T-helper 17 cell (primary cell): ENCODE results near the gene STARD13. TPM values are rescaled to one million over a fixed set of nuclear protein-coding genes. Genes with fewer than 3 reads are reported as not detected.

Experiments used
- ATAC-seq: fragments of 150-1000 bp; cut with Tn5 transposase; 2 replicates; pipeline ENCODE4 v1.10.0; 2021; ENCODE audit warnings: mild to moderate bottlenecking, moderate library complexity
- DNase-seq, 3 donors: peaks; one replicate each; pipeline versions ENCODE4 v3.0.0 to v3.0.0-alpha.2; 2020 to 2021
- H3K9me3 ChIP-seq: one replicate; pipeline ENCODE4 v1.7.0; 2013; ENCODE audit warnings: low read length, mild to moderate bottlenecking; ENCODE audit not compliant: control insufficient read depth, poor library complexity, severe bottlenecking
- H3K27ac Mint-ChIP-seq: one replicate; pipeline ENCODE4 v1.8.0; 2022; ENCODE audit warnings: mild to moderate bottlenecking, moderate library complexity, mixed read lengths
- H3K27me3 Mint-ChIP-seq: one replicate; pipeline ENCODE4 v1.8.0; 2022; ENCODE audit warnings: mixed read lengths
- H3K36me3 Mint-ChIP-seq: one replicate; pipeline ENCODE4 v1.8.0; 2022; ENCODE audit warnings: low read depth, mixed read lengths
- H3K4me1 Mint-ChIP-seq: one replicate; pipeline ENCODE4 v1.8.0; 2022; ENCODE audit warnings: mild to moderate bottlenecking, mixed read lengths
- H3K4me3 Mint-ChIP-seq: one replicate; pipeline ENCODE4 v1.8.0; 2022; ENCODE audit warnings: mild to moderate bottlenecking, moderate library complexity, mixed read lengths
- total RNA-seq, 4 donors: library from RNA in 2 of 4; stranded (reverse) in 2 of 4; gene quantifications; one replicate each; pipeline ENCODE4 v1.2.3 and lab custom pipeline; 2022 to 2026

Gene STARD13
- total RNA-seq, 2 donors from 2014 or later: not detected

GRCh38 chr13:33230178-33230881, 55.2 kb downstream of the STARD13 start:
- H3K9me3 ChIP-seq: no peaks in the 10 kb centered on the region
- ATAC-seq (no peak), DNase-seq (no peak)
- H3K27me3 Mint-ChIP-seq: peaks cover 22% of the 10 kb centered on the region
- H3K4me3 Mint-ChIP-seq: no peak overlapping the region
- no peak overlapping the region for H3K27ac Mint-ChIP-seq
- no peaks in the 10 kb centered on the region for H3K36me3 Mint-ChIP-seq
- peaks cover 8% of the 10 kb centered on the region for H3K4me1 Mint-ChIP-seq

GRCh38 chr13:33229446-33230177, 55.9 kb downstream of the STARD13 start:
- H3K27ac Mint-ChIP-seq: no peak overlapping the region
- peaks cover 22% of the 10 kb centered on the region for H3K27me3 Mint-ChIP-seq
- ATAC-seq (no peak), DNase-seq (no peak)
- peaks cover 8% of the 10 kb centered on the region for H3K4me1 Mint-ChIP-seq
- H3K36me3 Mint-ChIP-seq: no peaks in the 10 kb centered on the region
- no peak overlapping the region for H3K4me3 Mint-ChIP-seq
- no peaks in the 10 kb centered on the region for H3K9me3 ChIP-seq

GRCh38 chr13:33228648-33229445, 56.7 kb downstream of the STARD13 start:
- DNase-seq (no peak), ATAC-seq (peak; percentile 72)
- no peak overlapping the region for H3K27ac Mint-ChIP-seq
- no peak overlapping the region for H3K4me3 Mint-ChIP-seq
- no peaks in the 10 kb centered on the region for H3K36me3 Mint-ChIP-seq
- no peaks in the 10 kb centered on the region for H3K9me3 ChIP-seq
- H3K4me1 Mint-ChIP-seq: peaks cover 8% of the 10 kb centered on the region
- peaks cover 22% of the 10 kb centered on the region for H3K27me3 Mint-ChIP-seq

- Mint-ChIP-seq H3K4me1 (peaks cover 8% of the 10 kb centered on the region), H3K4me3 (no peak overlapping the region), H3K36me3 (no peaks in the 10 kb centered on the region), H3K27ac (no peak overlapping the region), H3K27me3 (peaks cover 22% of the 10 kb centered on the region)
- no peak for ATAC-seq
- H3K9me3 ChIP-seq: no peaks in the 10 kb centered on the region
- no peak for DNase-seq
These were observed 57.5 kb downstream of the STARD13 start for GRCh38 chr13:33227927-33228647.

GRCh38 chr13:33224686-33225085, 60.9 kb downstream of the STARD13 start:
- no peak for DNase-seq
- Mint-ChIP-seq H3K36me3 (no peaks in the 10 kb centered on the region), H3K4me1 (peaks cover 6% of the 10 kb centered on the region), H3K4me3 (no peak overlapping the region), H3K27me3 (peaks cover 14% of the 10 kb centered on the region), H3K27ac (no peak overlapping the region)
- no peaks in the 10 kb centered on the region for H3K9me3 ChIP-seq
- no peak for ATAC-seq

GRCh38 chr13:33224191-33224590, 61.4 kb downstream of the STARD13 start:
- Mint-ChIP-seq H3K27me3 (peaks cover 14% of the 10 kb centered on the region), H3K4me1 (peaks cover 6% of the 10 kb centered on the region), H3K36me3 (no peaks in the 10 kb centered on the region), H3K4me3 (no peak overlapping the region), H3K27ac (no peak overlapping the region)
- ATAC-seq: no peak
- DNase-seq: no peak
- no peaks in the 10 kb centered on the region for H3K9me3 ChIP-seq

- peaks cover 2% of the 10 kb centered on the region for H3K4me1 Mint-ChIP-seq
- no peak overlapping the region for H3K4me3 Mint-ChIP-seq
- DNase-seq: no peak
- no peak for ATAC-seq
- no peaks in the 10 kb centered on the region for H3K36me3 Mint-ChIP-seq
- H3K27ac Mint-ChIP-seq: no peak overlapping the region
- H3K9me3 ChIP-seq: no peaks in the 10 kb centered on the region
- peaks cover 5% of the 10 kb centered on the region for H3K27me3 Mint-ChIP-seq
These were observed 65.6 kb downstream of the STARD13 start for GRCh38 chr13:33219926-33220325.

GRCh38 chr13:33218426-33218825, 67.1 kb downstream of the STARD13 start:
- DNase-seq (no peak), ATAC-seq (no peak)
- Mint-ChIP-seq H3K27ac (no peak overlapping the region), H3K4me3 (no peak overlapping the region), H3K36me3 (no peaks in the 10 kb centered on the region), H3K4me1 (peaks cover 2% of the 10 kb centered on the region), H3K27me3 (peaks cover 11% of the 10 kb centered on the region)
- H3K9me3 ChIP-seq: no peaks in the 10 kb centered on the region

- Mint-ChIP-seq H3K27me3 (peaks cover 13% of the 10 kb centered on the region), H3K27ac (no peak overlapping the region), H3K36me3 (no peaks in the 10 kb centered on the region), H3K4me3 (no peak overlapping the region), H3K4me1 (peaks cover 1% of the 10 kb centered on the region)
- H3K9me3 ChIP-seq: no peaks in the 10 kb centered on the region
- ATAC-seq: no peak
- DNase-seq: no peak
These were observed 67.5 kb downstream of the STARD13 start for GRCh38 chr13:33218020-33218419.

GRCh38 chr13:33217256-33217655, 68.3 kb downstream of the STARD13 start:
- DNase-seq: no peak
- Mint-ChIP-seq H3K27me3 (peaks cover 16% of the 10 kb centered on the region), H3K27ac (no peak overlapping the region), H3K4me3 (no peak overlapping the region), H3K4me1 (no peaks in the 10 kb centered on the region), H3K36me3 (no peaks in the 10 kb centered on the region)
- no peak for ATAC-seq
- no peaks in the 10 kb centered on the region for H3K9me3 ChIP-seq

- ATAC-seq (no peak), DNase-seq (no peak)
- Mint-ChIP-seq H3K27ac (no peak overlapping the region), H3K4me3 (no peak overlapping the region), H3K4me1 (no peaks in the 10 kb centered on the region), H3K27me3 (peaks cover 28% of the 10 kb centered on the region), H3K36me3 (no peaks in the 10 kb centered on the region)
- no peaks in the 10 kb centered on the region for H3K9me3 ChIP-seq
These were observed 71.8 kb downstream of the STARD13 start for GRCh38 chr13:33213797-33214196.

- Mint-ChIP-seq H3K4me1 (no peaks in the 10 kb centered on the region), H3K27ac (no peak overlapping the region), H3K36me3 (no peaks in the 10 kb centered on the region), H3K4me3 (no peak overlapping the region), H3K27me3 (peaks cover 33% of the 10 kb centered on the region)
- ATAC-seq (no peak), DNase-seq (no peak)
- H3K9me3 ChIP-seq: no peaks in the 10 kb centered on the region
These were observed 72.4 kb downstream of the STARD13 start for GRCh38 chr13:33213024-33213768.
